DND-41 (cell line): ENCODE results near the gene HMGB4.

Source experiments
- CTCF ChIP-seq: IDR thresholded peaks from 2 replicates; pipeline ENCODE4 v1.5.1; 2012; ENCODE audit warnings: borderline replicate concordance, low read length, moderate library complexity, mild to moderate bottlenecking; ENCODE audit not compliant: poor library complexity, severe bottlenecking; ENCODE audit errors: extremely low read depth
- EZH2 ChIP-seq: IDR thresholded peaks from 3 replicates; pipeline ENCODE4 v1.6.1; 2012; ENCODE audit warnings: borderline replicate concordance, low read depth, mild to moderate bottlenecking, moderate library complexity, low read length, inconsistent platforms; ENCODE audit not compliant: severe bottlenecking

- TF ChIP-seq EZH2, result no peak
- no peak for TF ChIP-seq CTCF
Measured at GRCh38 chr1:33814166-33814565, 49.7 kb upstream of the HMGB4 start.
